ENCODE results near the gene AGBL1.

The AGBL1 gene

DNA sequence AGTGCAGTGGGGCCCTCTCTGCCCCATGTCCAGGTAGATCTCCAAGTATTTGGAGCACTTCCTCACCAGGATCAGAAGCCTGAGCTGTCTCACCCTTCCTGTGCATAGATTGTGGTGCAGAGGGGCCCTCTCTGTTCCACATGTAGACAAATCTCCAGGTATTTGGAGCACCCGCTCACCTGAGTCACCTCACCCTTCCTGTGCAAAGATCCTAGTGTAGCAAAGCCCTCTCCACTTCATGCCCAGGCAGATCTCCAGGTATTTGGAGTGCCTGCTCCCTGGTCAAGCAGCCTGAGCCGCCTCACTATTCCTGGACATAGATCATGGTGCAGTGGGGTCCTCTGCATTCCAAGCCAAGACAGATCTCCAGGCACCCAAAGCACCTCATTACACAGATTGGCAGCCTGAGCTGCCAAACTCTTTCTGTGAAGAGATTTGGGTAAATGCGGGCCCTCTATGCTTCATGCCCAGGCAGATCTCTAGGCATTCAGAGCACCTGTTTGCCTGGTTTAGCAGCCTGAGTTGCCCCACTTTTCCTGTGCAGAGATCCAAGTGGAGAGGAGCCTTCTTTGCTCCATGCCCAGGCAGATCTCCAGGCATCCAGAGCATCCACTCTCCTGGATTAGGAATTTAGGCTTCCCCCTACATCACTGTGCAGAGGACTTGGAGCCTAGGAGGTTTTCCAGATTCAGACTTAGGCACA lies 249.8 kb downstream of the AGBL1 start:
- no peak for DNase-seq

DNA sequence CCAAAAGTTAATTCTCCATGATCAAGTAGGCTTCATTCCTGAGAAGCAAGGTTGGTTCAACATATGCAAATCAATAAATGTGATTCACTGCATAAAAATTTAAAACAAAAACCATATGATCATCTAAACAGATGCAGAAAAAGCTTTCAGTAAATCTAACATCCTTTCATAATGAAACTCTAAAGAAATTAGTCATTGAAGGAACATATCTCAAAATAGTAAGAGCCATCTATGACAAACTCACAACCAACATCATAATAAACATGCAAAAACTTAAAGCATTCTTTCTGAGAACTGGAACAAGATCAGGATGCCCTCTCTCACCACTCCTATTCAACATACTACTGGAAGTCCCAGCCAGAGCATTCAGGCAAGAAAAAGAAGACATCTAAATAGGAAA lies 254.1 kb downstream of the AGBL1 start:
- no peak for DNase-seq

DNA sequence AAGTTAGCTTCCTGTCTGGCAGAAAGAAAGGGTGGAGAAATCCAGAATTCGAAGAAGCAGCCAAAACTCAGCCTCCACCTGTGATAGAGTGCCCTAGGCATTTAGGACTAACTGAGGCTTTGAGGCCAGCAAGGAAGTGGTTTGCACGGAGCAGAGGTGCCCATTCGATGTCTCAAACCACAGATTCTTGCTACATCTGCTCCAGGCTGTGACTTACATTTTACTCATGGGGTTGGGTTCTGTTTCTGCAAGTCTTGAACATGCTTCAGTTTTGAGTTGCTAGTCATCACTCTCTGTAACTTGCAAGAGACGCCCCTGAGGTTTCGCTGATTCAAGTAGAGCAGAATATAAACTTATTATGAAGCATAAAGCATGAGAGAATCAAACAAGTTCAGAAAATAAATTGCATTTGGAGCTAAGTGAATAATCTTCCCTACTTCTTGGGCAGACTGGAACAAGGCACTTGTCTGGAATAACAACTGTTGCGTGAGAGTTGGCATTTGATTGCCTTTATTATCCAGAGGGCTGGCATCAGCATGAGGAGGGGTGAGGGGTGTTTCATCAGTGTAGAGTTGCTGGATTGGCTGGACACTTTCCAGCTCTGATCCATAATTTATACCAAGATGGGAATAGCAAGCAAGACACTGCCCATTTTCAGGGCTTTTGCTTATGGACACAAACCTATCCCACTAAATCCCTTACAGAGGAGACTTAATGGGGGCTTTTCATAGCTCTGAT lies 256.5 kb downstream of the AGBL1 start:
- no peak for DNase-seq

DNA sequence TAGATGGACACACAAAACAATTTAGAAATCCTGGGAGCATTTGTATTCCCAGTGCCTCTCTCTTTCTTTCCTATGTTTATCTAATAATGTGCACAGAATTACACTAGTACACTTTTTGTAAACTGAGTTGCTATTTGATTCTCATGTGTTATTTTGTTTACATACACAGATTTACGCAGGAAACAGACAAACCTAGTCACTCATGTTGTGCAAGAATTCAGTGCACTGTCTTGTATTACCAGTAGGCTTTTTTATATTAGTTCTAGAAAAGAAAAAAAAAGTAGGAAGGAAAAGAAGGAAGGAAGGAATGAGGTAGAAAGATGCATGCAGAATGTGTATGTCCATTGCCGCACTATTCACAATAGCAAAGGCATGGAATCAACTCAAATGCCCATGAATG lies 257.4 kb downstream of the AGBL1 start:
- no peak for DNase-seq

DNA sequence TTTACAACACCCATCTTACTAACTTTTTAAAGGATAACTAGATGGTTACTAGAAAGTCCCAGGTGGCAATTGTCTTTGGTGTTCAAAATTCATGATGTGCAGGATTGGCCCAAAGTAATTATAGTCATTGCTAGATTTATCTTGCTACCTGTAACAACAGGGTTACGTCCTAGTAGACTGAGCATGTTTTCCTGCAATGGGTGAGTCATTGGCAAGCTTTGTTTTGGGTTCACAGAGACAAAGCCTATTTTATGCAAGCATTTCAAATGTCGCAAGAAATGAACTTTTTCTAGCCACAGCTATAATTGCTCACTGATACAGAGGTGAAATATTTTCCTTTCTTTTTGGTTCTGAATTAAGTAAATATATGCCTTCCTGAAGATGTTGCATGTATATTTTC lies 267.6 kb downstream of the AGBL1 start:
- DNase-seq: no peak

DNA sequence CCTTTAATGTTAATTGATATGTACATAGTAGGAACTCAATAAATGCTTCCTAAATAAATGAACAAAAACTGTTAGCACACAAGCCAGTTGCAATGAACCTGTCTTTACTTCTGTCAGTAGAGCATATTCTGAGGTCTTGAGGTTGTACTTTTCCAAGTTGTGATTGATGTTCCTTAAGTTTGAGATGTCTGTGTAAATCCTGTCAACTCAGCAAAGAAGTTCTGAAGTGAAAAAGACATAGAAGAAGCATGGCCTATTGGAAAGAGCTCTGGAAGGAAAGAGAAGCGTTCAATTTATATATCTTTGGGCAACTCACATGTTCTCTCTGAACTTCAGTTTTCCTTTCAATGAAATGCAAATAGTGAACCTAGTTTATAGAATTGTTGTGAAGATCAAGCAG lies 269.9 kb downstream of the AGBL1 start:
- DNase-seq: no peak

DNA sequence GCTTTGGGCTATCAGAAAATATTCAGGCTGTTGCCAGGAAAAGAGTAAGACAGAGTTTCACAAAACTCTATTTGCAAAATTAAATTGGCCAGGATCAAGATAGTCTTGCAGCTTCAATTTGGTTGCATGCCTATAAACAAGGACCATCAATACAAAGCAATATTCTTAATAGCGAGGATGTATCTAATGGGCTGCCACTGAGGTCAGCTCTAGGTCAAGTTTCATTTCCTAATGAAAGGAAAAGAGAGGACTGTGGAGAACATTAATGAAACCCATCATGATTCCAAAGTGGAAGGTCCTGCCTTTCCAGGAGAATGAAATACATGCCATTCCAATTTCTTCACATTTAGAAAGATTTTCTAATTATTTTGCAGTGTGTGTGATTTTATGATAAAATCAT lies 273.5 kb downstream of the AGBL1 start:
- no peak for DNase-seq

DNA sequence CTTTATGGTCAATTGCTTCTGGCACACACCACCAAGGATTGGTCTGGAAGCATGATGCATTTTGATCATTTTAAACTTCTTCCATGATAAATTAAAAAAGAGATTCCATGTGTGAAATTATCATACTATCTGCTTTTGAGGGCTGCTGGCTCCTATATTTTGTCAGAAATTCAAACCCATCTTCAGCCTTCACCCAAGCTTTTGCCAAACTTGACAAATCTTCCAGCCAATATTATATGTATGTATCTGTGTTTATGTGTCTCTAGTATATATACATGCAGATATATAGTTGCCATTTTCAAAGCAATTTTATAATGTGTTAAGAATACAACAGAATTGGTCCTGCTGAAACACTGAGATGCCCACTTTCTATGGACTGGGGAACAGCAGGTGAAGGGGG lies 275.7 kb downstream of the AGBL1 start:
- DNase-seq: no peak

DNA sequence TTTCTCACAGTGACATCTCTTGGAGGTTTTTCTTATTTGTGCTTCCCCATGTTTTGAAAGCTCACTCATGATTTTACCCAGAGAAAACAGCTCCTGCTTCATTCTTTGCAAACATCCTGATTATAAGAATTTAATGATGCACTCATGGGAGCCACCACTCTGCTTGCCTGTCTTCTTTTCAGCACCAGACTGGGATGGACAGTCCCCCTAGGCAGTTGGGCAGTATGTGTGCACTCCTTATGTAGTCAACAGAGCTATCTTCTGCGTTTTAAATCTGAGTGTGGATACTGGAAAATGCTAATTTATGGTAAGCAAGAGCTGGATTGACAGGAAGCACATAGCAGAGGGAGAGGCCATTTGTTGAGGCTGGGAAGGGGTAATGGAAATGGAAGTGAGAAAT lies 276.1 kb downstream of the AGBL1 start:
- no peak for DNase-seq

DNA sequence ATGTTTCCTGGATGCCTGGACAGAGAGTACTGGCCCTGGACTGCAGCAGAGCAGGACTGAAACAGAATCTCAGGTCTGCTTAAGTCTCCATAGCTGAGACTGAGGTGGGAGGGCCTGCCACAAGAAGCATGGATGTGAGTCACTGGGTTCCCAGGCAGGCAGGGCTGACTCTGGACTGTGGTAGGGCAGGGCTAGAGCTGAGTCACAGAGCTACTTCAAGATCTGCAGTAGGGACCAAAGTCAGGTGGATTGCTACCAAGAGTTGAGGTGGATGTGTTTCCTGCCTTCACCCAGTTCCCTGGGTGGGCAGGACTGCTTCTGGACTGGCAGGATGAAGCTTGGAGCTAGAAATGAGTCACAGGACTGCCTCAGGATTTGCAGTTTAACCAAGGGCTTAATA lies 282.9 kb downstream of the AGBL1 start:
- no peak for DNase-seq

DNA sequence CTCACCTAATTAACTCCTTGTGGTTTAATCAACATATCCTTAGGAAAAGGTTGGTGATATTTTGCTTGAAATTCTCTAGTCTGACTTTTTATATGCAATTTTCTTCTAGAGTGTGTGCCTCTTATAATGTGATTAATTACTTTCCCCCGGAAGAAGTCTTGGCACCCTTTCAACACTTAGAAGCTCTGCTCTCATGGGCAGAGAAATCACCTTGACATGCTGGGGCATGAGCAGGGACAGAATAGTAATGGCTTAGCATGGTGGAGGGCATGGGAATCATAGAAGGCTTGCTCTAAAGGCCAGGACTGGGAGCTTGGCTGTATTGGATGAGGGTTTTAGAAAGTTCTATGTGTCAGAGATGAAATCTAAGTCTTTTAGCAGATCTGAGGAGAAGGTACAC lies 293.5 kb downstream of the AGBL1 start:
- DNase-seq: no peak

DNA sequence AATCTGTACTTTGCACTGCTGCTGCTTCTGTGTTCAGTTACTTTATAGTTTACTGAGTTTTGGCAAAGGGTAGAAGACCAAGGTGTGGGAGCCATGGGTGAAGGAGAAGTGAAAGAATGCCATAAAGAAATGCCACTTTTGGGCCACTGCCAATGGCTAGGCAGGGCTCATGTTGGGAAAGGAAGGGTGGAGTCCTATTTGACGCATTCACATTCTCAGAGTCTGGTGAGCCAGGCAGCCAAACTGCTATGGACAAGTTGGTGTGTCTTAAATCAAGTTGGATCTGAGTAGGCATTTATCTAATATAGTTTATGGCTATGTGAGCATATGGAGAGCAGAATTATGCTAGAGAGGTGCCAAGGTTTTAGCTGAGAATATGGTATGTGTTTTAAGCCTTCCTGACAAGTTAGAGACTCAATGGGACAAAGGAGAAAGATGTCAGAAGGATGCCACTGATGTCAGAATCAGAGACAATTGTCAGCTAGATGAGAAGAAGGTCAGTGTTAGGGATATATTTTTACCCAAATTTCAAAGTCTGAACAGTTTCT lies 296.1 kb downstream of the AGBL1 start:
- no peak for DNase-seq

DNA sequence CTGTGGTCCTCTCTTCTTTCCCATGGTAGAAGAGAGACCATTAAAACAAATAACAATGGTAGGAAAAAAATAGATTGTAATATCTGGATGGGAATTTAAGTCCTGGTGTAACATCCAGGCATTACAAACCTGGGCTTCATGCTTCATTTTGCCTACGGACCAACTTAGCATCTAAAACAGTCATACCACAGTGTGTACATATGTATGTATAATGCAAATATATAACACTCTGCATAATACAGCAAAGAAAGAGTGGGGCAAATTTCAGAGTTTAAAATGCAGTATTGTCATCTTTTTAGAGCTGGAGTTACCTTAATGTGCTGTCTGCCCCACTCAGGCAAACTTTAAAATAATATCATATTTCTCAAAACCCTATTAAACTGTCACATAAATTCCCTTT lies 298.2 kb downstream of the AGBL1 start:
- no peak for DNase-seq

DNA sequence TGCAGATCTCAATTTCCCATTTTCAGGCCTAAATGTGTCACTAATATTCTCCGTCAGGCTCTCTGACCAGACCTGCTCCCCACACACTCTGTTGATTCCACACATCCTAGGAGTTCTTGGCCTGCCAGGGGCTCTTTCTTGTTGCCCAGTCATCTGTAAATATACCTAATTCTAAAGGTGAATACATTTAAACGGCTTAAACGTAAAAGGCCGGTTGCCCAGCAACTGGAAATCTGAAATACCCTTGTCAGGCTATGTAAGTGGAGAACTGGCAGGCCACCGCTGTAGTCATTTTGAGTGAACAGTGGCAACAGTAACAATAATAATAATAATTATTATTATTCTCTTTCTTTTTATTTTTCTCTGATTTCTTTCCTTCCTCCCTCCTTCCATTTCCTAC lies 302.7 kb downstream of the AGBL1 start:
- no peak for DNase-seq

DNA sequence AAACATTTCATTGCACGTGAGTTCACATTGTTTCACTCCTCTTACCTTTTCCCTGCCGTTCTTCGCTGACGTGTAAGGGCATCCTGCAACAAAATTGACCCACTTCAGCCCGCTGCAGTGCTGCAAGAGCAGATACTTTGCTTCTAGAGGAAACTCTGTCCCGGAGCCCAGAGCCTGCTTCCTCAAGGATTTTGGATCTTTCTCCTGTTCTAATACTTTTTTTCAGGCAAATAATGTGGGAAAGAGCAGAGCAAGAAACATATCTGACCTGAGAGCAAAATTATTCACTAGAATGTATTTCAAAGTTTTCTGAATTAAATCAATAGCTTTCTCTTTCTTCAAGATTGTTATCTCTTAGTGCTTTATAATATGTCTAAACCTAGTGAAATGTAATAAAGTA lies 303.9 kb downstream of the AGBL1 start:
- DNase-seq: no peak

DNA sequence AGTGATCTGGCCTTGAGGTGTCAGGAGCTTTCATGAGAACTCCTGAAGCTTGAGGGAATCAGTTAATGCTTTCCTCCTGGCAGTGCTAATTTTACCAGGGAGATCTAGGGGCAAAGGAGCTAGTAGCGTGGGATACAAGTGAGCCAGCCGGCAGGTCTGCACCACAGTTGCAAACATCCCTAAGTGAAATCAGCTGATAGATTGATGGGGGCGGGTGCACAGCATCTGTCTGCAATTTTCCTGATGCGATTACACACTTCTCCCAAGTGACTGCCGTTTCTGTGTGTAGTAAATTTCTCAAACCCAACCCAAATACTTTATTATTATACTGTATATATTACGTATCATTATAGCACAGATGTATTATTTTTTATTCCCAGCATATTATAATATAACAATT lies 304.5 kb downstream of the AGBL1 start:
- DNase-seq: no peak

DNA sequence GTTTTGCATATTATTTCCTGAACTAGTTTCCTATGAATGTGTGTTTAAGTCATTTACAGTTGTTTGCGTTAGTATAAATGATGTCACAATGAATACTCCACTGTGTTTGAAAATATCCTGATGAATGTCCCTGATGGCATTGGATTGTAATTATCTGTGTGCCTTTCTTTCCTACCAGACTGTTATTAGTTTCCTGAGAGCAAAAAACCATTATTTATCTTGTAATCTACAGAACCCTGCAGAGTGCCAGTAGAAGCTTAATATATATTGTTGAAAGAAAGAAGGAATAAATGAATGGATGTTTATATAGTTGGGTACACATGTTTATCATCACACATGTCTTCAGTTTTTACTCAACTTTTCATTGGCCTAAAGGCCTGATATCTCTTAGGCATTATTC lies 312.6 kb downstream of the AGBL1 start:
- DNase-seq: no peak

DNA sequence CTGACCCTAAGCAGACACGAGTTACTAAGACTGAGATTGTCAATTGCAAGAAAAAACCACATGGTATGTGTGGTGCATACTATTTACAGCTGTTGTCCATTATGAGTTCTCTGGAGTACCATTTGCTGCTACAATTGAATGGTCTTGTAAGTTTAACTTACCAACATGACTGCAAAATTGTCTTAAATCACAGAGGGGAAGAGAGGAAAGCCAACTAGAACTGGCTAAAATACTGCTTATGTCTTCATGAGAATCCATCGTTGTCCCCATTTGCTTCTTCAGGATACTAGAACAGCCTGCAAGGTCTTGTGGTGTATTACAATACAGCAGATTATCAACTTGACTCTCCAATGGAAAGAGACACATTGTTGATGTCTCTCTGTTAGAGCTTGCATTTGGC lies 313.2 kb downstream of the AGBL1 start:
- DNase-seq: no peak

DNA sequence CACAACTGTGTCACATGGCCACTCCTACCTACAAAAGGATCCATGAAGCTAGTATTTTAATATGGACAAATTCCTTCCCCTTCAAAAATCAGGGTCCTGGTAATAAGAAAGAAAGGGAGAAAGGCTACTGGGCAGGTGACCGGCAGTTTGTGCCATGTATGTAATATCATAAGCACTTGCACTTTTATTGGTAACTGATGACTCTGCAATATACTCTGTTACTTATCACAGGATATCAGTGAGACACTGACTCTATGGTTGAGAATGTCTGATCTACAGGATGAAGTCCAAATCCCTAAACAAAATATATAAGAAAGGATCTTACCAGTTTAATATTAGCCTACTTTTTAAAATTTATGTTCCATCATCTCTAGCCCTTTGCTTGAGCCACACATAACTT lies 315.2 kb downstream of the AGBL1 start:
- no peak for DNase-seq

DNA sequence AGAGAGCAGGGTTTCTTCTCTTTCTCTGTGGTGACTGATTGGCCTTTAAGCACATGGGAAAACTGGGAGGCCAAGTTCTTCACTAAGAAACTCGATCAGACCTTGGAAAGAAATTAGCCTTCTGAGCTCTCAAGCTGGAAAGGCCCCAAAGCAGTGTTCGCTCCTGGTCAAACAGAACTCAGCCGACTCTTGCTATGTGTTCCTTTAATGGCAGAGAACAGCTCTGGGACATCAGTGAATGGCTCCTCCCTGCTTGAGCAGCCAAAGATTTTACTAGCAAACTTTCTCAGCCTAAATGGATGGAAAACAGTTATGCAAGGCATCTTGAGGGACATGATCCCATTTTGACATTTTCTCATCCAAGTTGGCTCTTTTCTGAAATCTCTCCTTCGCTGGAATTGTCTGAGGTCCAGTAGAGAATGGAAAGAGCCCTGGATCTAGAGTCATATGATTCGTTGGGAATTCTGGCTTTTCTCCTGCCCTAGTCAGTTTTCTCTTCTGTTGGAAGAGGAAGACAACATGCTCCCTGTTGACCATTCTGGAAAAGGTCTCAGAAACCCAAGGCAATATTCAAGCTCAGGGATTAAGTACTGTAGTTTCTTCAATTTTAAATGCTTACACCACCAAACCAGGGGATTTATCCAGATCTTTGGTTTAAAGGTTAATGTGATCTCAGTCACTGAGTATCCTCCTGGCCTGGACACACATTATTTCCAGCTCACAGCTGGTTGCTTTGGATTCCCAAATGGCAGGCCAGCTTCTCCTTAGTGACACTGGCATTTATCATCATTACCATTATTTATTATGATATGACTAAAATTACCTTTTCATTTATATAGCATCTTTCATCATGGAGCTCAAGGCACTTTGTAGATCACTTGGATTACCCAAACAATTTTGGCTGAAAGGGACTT lies 319.6 kb downstream of the AGBL1 start:
- no peak for DNase-seq

DNA sequence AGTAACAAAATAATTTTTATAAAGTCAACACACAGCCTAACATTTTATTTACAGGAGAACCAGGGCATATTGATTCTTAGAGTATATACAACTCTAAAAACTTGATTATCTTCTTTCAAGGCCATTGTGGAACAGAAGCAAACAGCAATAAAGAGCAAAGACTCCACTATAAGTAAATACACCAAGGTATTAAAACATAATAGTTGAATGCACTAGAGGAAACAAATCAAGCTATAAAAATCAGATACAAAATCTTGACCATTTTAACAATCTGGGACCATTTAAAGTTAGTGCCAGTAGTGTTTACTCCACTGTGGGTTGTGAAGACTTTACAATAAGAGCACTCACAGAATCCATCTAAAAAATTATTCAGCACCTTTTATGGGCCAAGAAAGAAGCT lies 323.6 kb downstream of the AGBL1 start:
- no peak for DNase-seq

DNA sequence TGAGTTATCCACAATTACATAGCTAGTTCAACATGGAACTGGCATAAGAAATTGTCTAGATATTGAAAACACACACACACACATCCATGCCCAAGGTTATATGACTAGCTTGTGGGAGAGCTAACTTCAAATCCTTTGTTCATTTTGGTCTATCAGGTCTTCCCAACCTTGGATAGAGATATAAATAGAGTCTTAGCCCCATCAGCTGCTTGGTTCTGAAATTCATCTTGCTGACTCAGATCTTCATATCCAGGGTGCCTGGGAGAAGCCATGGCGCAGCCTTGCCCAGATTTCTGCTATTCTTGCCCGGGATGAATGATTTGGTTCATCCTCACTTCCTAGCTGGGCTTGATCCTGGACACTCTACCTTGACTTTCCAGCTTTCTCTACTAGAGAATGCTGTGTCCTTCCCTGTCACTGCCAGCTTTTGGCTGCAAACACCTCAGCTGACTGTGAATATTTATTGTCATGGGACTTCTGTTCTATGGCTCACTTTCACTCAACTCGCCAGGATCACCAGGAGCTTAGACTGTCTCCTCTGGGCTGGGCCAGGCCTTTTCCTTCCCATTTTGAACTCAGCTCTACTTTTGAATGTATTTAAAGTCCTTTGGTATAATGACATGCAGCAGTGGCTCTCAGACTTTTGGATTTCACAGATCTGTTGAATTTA lies 324.4 kb downstream of the AGBL1 start:
- no peak for DNase-seq

DNA sequence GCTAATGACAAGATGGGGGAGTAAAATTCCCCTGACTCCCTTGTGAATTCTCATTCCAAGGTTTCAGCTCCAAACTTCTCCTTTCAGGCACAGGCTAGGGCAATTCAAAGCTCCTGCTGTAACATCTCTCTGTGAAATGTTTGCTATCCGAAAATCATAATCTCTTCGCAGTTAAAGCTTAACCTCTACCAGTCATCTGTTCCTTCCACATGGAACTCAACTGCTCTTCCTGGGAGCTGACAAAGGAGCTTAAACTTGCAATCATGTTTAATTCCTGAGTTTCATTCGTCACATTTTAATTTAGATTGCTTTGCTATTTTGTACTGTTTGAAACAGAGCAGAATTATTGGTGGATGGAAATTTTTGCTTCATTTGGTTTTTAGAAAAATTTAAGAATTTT lies 328.6 kb downstream of the AGBL1 start:
- DNase-seq: no peak
